ENCODE data around the gene CAPG.
"Not testable (repeated sequence)": the region's sequence is repeated elsewhere in the genome, so short reads cannot be mapped to it uniquely, and the experiment has no call there.

CAPG gene

GRCh38 chr2:85423525-85423924 is 13.4 kb upstream of the CAPG start:
- H3K4me1 ChIP-seq (ENCODE audit: control insufficient read depth, insufficient read depth, low read length) = peaks cover 12% of the 10 kb centered on the region
- no peak overlapping the region for H3K4me3 ChIP-seq (ENCODE audit: low read length)
- H3K27me3 ChIP-seq (ENCODE audit: control insufficient read depth, insufficient read depth, low read length) = no peaks in the 10 kb centered on the region
- no peak overlapping the region for H3K9ac ChIP-seq (ENCODE audit: low read length)
- no peaks in the 10 kb centered on the region for H3K36me3 ChIP-seq (ENCODE audit: control insufficient read depth, insufficient read depth, low read length)
- no peak overlapping the region for H3K27ac ChIP-seq (ENCODE audit: low read depth, low read length)

- Histone ChIP-seq H3K4me1 (ENCODE audit: control insufficient read depth, insufficient read depth, low read length) (peaks cover 16% of the 10 kb centered on the region), H3K27me3 (ENCODE audit: control insufficient read depth, insufficient read depth, low read length) (no peaks in the 10 kb centered on the region), H3K27ac (ENCODE audit: low read depth, low read length) (no peak overlapping the region), H3K9ac (ENCODE audit: low read length) (no peak overlapping the region), H3K36me3 (ENCODE audit: control insufficient read depth, insufficient read depth, low read length) (no peaks in the 10 kb centered on the region), H3K4me3 (ENCODE audit: low read length) (no peak overlapping the region)
Observed at GRCh38 chr2:85422072-85422457, 11.9 kb upstream of the CAPG start.

- Histone ChIP-seq H3K27ac (ENCODE audit: low read depth, low read length) (peak overlapping the region; percentile 53), H3K27me3 (ENCODE audit: control insufficient read depth, insufficient read depth, low read length) (no peaks in the 10 kb centered on the region), H3K9ac (ENCODE audit: low read length) (peak overlapping the region; percentile 29), H3K4me1 (ENCODE audit: control insufficient read depth, insufficient read depth, low read length) (peaks cover 16% of the 10 kb centered on the region), H3K4me3 (ENCODE audit: low read length) (peak overlapping the region; percentile 38), H3K36me3 (ENCODE audit: control insufficient read depth, insufficient read depth, low read length) (no peaks in the 10 kb centered on the region)
Observed at GRCh38 chr2:85421260-85422071, 11.3 kb upstream of the CAPG start.

- peaks cover 16% of the 10 kb centered on the region for H3K4me1 ChIP-seq (ENCODE audit: control insufficient read depth, insufficient read depth, low read length)
- H3K4me3 ChIP-seq (ENCODE audit: low read length) = peak overlapping the region; percentile 38
- H3K36me3 ChIP-seq (ENCODE audit: control insufficient read depth, insufficient read depth, low read length) = no peaks in the 10 kb centered on the region
- H3K9ac ChIP-seq (ENCODE audit: low read length) = peak overlapping the region; percentile 29
- H3K27me3 ChIP-seq (ENCODE audit: control insufficient read depth, insufficient read depth, low read length) = no peaks in the 10 kb centered on the region
- H3K27ac ChIP-seq (ENCODE audit: low read depth, low read length) = peak overlapping the region; percentile 53
Observed at GRCh38 chr2:85420536-85421259, 10.5 kb upstream of the CAPG start.

GRCh38 chr2:85419009-85419675 is 9.0 kb upstream of the CAPG start:
- H3K4me1 ChIP-seq (ENCODE audit: control insufficient read depth, insufficient read depth, low read length) = peaks cover 16% of the 10 kb centered on the region
- peak overlapping the region; percentile 90 for H3K27ac ChIP-seq (ENCODE audit: low read depth, low read length)
- peak overlapping the region; percentile 80 for H3K4me3 ChIP-seq (ENCODE audit: low read length)
- H3K27me3 ChIP-seq (ENCODE audit: control insufficient read depth, insufficient read depth, low read length) = no peaks in the 10 kb centered on the region
- H3K9ac ChIP-seq (ENCODE audit: low read length) = peak overlapping the region; percentile 86
- H3K36me3 ChIP-seq (ENCODE audit: control insufficient read depth, insufficient read depth, low read length) = no peaks in the 10 kb centered on the region

DNA sequence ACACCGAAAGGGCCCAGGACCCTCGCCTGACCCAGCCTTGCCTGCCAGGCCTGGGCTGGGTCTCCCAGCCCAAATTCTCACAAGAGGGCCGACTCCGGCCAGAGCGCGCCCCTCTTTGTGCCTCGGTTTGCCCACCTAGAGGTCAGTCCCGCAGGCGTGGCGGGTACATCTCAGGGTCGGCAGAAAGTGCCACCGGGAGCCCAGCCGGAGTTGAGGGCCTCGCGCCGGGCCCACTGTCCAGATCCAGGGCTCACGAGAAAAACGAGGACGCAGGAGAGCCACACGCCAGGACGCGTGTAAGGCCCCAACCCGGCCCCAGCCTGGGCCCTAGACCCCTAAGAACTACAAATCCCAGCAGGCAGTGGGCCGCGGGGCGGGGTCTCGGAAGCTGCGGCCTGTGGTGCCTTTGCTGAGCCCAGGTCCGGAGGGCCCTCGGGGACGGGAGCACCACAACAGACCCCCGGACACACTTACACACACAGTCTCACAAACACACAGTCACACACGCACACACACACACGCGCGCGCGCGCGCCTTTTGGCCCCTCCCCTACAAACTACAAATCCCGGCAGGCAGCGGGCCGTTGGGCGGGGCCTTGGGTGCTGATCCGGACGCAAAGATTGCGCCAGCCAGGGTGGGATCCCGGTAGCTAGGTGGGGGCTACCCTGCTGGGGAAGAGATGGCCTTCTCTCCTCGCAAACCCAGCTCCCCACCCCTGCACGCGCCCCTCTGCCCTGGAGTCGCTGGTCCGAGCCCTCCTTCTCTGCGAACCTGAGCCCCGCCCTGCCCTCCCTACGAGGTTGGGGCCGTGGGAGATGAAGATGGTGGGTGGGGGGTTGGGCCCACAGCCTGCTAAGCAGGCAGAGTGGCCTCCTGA is 8.2 kb upstream of the CAPG start, which contains the start of gene SH2D6:
Gene SH2D6 (plus strand): TSS at position 583 of the 877 bp plus-strand sequence. CDS start 10,752 bp downstream, outside the sequence.
- no peaks in the 10 kb centered on the region for H3K27me3 ChIP-seq (ENCODE audit: control insufficient read depth, insufficient read depth, low read length)
- no peaks in the 10 kb centered on the region for H3K36me3 ChIP-seq (ENCODE audit: control insufficient read depth, insufficient read depth, low read length)
- H3K27ac ChIP-seq (ENCODE audit: low read depth, low read length) = peak within 1 kb of the TSS; percentile 90
- H3K4me3 ChIP-seq (ENCODE audit: low read length) = peak within 1 kb of the TSS; percentile 80
- H3K4me1 ChIP-seq (ENCODE audit: control insufficient read depth, insufficient read depth, low read length) = peaks cover 16% of the 10 kb centered on the region
- peak within 1 kb of the TSS; percentile 86 for H3K9ac ChIP-seq (ENCODE audit: low read length)

DNA sequence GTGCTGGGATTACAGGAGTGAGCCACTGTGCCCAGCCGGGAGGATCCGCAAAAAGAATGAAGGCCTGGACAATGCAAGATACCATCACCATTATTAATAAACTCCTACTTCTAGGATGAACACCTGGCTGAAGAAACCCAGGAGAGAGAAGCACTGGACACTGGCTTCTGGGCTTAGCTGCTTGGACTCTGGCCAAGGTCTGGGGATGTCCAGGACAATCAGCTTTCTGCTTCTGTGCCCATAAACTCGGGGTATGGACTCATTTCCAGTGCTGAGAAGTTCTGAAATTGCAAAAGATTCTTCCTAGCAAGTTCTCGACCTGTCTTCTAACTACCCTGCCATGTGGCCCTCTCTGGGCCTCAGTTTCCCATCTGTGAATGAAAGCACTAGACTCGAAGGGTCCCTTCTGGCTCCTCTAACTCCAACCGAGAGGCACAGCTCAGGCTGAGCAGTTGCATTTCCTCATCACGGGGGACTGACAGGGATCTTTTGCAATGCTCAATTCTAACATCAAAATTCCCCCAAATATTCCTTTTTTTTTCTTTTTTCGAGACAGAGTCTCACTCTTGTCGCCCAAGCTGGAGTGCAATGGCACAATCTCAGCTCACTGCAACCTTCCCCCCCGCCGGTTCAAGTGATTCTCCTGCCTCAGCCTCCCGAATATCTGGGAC is 5.9 kb upstream of the CAPG start:
- no peaks in the 10 kb centered on the region for H3K36me3 ChIP-seq (ENCODE audit: control insufficient read depth, insufficient read depth, low read length)
- no peaks in the 10 kb centered on the region for H3K27me3 ChIP-seq (ENCODE audit: control insufficient read depth, insufficient read depth, low read length)
- H3K27ac ChIP-seq (ENCODE audit: low read depth, low read length) = no peak overlapping the region
- H3K4me1 ChIP-seq (ENCODE audit: control insufficient read depth, insufficient read depth, low read length) = peaks cover 16% of the 10 kb centered on the region
- no peak overlapping the region for H3K9ac ChIP-seq (ENCODE audit: low read length)
- no peak overlapping the region for H3K4me3 ChIP-seq (ENCODE audit: low read length)

DNA sequence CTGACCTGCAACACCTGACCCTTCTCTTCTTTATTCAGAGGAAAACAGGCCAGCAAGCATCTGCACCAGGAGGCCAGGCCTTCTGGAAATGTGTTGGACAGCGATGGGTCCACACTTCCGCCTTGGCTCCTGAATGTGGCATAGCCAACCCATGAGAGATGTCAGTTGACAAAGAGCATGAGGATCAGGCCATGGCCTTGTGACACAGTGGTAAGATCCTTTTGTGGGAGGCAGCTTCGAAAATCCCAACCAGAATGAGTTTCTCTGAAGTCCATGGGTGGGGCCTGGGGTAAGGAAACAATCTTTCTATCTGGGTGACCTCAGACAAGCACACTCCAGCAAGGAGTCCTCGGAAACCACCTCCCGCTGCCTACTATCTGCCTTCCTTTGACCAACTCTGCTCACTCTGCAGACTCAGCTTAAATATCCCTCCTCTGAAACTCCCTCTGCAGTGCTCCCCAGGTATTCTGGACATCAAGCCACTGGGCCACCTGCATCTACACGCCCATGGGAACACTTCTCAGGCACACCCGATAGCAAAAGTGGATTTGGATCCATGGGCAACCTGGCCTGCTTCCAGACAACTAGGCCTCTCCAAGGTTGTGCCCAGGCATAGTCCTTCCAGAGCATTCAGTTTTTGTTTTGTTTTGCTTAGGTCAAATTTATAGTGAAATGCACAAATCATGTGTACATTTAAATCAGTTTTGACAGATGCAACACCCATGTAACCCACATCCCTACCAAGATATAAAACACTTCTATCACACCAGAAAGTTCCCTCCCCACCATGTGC is 4.8 kb upstream of the CAPG start:
- Histone ChIP-seq H3K27ac (ENCODE audit: low read depth, low read length) (no peak overlapping the region), H3K27me3 (ENCODE audit: control insufficient read depth, insufficient read depth, low read length) (no peaks in the 10 kb centered on the region), H3K9ac (ENCODE audit: low read length) (no peak overlapping the region), H3K36me3 (ENCODE audit: control insufficient read depth, insufficient read depth, low read length) (no peaks in the 10 kb centered on the region), H3K4me1 (ENCODE audit: control insufficient read depth, insufficient read depth, low read length) (peaks cover 9% of the 10 kb centered on the region), H3K4me3 (ENCODE audit: low read length) (no peak overlapping the region)

DNA sequence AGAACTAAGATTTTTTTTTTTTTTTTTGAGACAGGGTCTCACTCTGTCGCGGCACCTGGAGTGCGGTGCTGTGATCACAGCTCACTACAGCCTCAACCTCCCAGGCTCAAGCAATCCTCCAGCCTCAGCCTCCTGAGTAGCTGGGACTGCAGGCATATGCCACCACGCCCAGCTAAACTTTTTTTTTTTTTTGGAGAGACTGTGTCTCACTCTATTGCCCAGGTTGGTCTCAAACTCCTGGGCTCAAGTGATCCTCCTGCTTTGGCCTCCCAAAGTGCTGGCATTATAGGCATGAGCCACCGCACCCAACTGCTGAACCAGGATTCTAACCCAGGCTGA is 4.2 kb upstream of the CAPG start:
- H3K27ac ChIP-seq (ENCODE audit: low read depth, low read length) = peak overlapping the region; percentile 21
- H3K36me3 ChIP-seq (ENCODE audit: control insufficient read depth, insufficient read depth, low read length); H3K4me1 ChIP-seq (ENCODE audit: control insufficient read depth, insufficient read depth, low read length); H3K27me3 ChIP-seq (ENCODE audit: control insufficient read depth, insufficient read depth, low read length); H3K9ac ChIP-seq (ENCODE audit: low read length): not testable (repeated sequence)
- peak overlapping the region; percentile 62 for H3K4me3 ChIP-seq (ENCODE audit: low read length)

GRCh38 chr2:85413592-85414420 is 3.6 kb upstream of the CAPG start:
- peak overlapping the region; percentile 21 for H3K27ac ChIP-seq (ENCODE audit: low read depth, low read length)
- peaks cover 4% of the 10 kb centered on the region for H3K4me1 ChIP-seq (ENCODE audit: control insufficient read depth, insufficient read depth, low read length)
- H3K4me3 ChIP-seq (ENCODE audit: low read length) = peak overlapping the region; percentile 62
- H3K9ac ChIP-seq (ENCODE audit: low read length) = no peak overlapping the region
- no peaks in the 10 kb centered on the region for H3K36me3 ChIP-seq (ENCODE audit: control insufficient read depth, insufficient read depth, low read length)
- no peaks in the 10 kb centered on the region for H3K27me3 ChIP-seq (ENCODE audit: control insufficient read depth, insufficient read depth, low read length)

All from rectal smooth muscle tissue (tissue), 1 donor.